ENCODE measurements around the gene PYDC1. TPM values are rescaled to one million over a fixed set of nuclear protein-coding genes. Genes with fewer than 3 reads are reported as not detected.

PYDC1 gene
- total and polyA plus RNA-seq, 2 of the 8 experiments (the other 6 are each of a cell fraction or from before 2014, with no cell fraction given) = 3.5 to 11.1 TPM

DNA sequence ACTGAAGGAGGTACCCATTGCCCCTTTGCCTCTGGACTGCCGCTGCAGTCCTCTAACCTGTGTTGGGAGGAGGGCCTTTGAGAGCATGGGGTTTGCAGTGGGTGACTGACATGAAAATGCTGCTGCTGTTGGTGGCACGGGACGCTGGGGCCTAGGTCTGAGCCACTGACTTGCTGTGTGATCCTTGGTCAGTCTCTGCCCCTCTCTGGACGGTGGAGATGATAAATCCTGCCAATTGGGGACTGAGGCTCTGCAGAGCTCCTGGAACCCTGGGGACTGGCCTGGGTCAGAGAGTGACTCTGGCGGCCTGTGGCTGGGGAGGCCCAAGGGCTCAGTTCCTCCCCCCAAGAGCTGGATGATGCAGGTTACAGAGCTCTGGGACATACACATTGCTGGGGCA lies 6.1 kb upstream of the PYDC1 start:
- Histone ChIP-seq H3K18ac (ENCODE audit: extremely low read depth, low read length) (no peak overlapping the region), H2AK5ac (ENCODE audit: low read depth, low read length) (no peak overlapping the region), H3K23ac (ENCODE audit: insufficient read length) (no peak overlapping the region), H4K20me1 (replicated peaks in 1 of 2; ENCODE audit: control insufficient read depth in 1 of 2, insufficient read depth in 2 of 2, low read length in 2 of 2) (no peaks in the 10 kb centered on the region), H3K56ac (replicated peaks; ENCODE audit: insufficient read length, low read depth, low read length) (no peak overlapping the region), H3K4me1 (replicated peaks in 1 of 4; ENCODE audit: control insufficient read depth in 3 of 4, insufficient read depth in 4 of 4, low read length in 3 of 4) (no peaks in the 10 kb centered on the region), H2BK5ac (ENCODE audit: low read depth, low read length) (no peak overlapping the region), H3K79me2 (ENCODE audit: control insufficient read depth in 1 of 2, insufficient read depth in 2 of 2, low read length in 2 of 2) (no peaks in the 10 kb centered on the region), H3K27ac (ENCODE audit: low read depth, low read length) (no peak overlapping the region), H3K4ac (replicated peaks; ENCODE audit: insufficient read length, low read depth, low read length) (no peak overlapping the region), H4K91ac (replicated peaks; ENCODE audit: insufficient read length, low read length) (no peak overlapping the region), H4K5ac (ENCODE audit: insufficient read length, low read depth, low read length) (no peak overlapping the region), H2AFZ (ENCODE audit: low read length) (no peak overlapping the region), H3K9me3 (ENCODE audit: insufficient read depth in 2 of 2, low read depth in 1 of 2, low read length in 1 of 2) (no peaks in the 10 kb centered on the region), H3K9ac (replicated peaks in 1 of 4; ENCODE audit: extremely low read depth in 1 of 4, low read depth in 3 of 4, low read length in 3 of 4) (no peak overlapping the region), H2BK15ac (ENCODE audit: low read length) (no peak overlapping the region), H3K4me3 (ENCODE audit: extremely low read depth in 1 of 4, insufficient read depth in 2 of 4, low read depth in 3 of 4, low read length in 4 of 4) (no peak overlapping the region), H3K14ac (ENCODE audit: insufficient read length) (no peak overlapping the region), H3K79me1 (ENCODE audit: low read depth, low read length) (no peaks in the 10 kb centered on the region), H2BK120ac (replicated peaks; ENCODE audit: low read depth, low read length) (no peak overlapping the region), H3K36me3 (ENCODE audit: control insufficient read depth in 2 of 4, insufficient read depth in 4 of 4, low read length in 3 of 4) (no peaks in the 10 kb centered on the region), H3K23me2 (ENCODE audit: low read depth, low read length) (no peaks in the 10 kb centered on the region), H2BK12ac (ENCODE audit: low read depth, low read length) (no peak overlapping the region), H2BK20ac (ENCODE audit: low read length) (no peak overlapping the region), H3K27me3 (replicated peaks in 1 of 4; ENCODE audit: control insufficient read depth in 3 of 4, extremely low read depth in 1 of 4, insufficient read depth in 3 of 4, low read length in 3 of 4) (no peaks in the 10 kb centered on the region), H4K8ac (ENCODE audit: extremely low read depth, insufficient read depth, low read length) (no peak overlapping the region), H3K4me2 (ENCODE audit: insufficient read depth in 1 of 2, low read depth in 2 of 2, low read length in 2 of 2) (no peak overlapping the region)
- FAIRE-seq = no peak
- ChIA-PET POLR2A (ENCODE audit: partially characterized antibody) (no interaction called here), CTCF (ENCODE audit: partially characterized antibody) (interaction anchor here (1.1 kb wide), 1 partner anchor 14 kb away, joined by 3 read pairs; no protein-coding TSS in a partner anchor)
- 93% methylated on average over 5 of the region's 5 CpGs; no CpG with 5 or more reads in 1 of the 2 experiments for WGBS, 2 experiments (ENCODE audit: extremely low coverage in 1 of 2, insufficient coverage in 1 of 2, insufficient read length in 1 of 2, insufficient replicate concordance in 2 of 2, low coverage in 1 of 2, low lambda C conversion rate in 2 of 2, missing lambda C conversion rate in 1 of 2)
- DNase-seq (ENCODE audit: low read depth in 1 of 2, low spot score in 2 of 2) = no peak
- TF ChIP-seq PHF8 (conservative IDR thresholded peaks at IDR 0.05; ENCODE audit: low read depth, low read length) = no peak
- TF ChIP-seq, protein P1, sequence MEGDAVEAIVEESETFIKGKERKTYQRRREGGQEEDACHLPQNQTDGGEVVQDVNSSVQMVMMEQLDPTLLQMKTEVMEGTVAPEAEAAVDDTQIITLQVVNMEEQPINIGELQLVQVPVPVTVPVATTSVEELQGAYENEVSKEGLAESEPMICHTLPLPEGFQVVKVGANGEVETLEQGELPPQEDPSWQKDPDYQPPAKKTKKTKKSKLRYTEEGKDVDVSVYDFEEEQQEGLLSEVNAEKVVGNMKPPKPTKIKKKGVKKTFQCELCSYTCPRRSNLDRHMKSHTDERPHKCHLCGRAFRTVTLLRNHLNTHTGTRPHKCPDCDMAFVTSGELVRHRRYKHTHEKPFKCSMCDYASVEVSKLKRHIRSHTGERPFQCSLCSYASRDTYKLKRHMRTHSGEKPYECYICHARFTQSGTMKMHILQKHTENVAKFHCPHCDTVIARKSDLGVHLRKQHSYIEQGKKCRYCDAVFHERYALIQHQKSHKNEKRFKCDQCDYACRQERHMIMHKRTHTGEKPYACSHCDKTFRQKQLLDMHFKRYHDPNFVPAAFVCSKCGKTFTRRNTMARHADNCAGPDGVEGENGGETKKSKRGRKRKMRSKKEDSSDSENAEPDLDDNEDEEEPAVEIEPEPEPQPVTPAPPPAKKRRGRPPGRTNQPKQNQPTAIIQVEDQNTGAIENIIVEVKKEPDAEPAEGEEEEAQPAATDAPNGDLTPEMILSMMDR (IDR thresholded peaks at IDR 0.05; ENCODE audit: control extremely low read depth in 1 of 3, insufficient read depth in 1 of 3, low read depth in 1 of 3, low read length in 3 of 3) = no peak
- TF ChIP-seq TCF12 (IDR thresholded peaks at IDR 0.05; ENCODE audit: low read depth, low read length) = no peak
- TF ChIP-seq JUN (IDR thresholded peaks at IDR 0.05; ENCODE audit: low read depth, low read length) = no peak
- TF ChIP-seq KDM4A (IDR thresholded peaks at IDR 0.05; ENCODE audit: low read depth, low read length, severe bottlenecking) = no peak
- TF ChIP-seq KDM5A (IDR thresholded peaks at IDR 0.05; ENCODE audit: low read length) = no peak
- TF ChIP-seq SAP30 (IDR thresholded peaks at IDR 0.05; ENCODE audit: insufficient read depth, insufficient replicate concordance, low read length) = no peak
- no peak for TF ChIP-seq RBBP5 (IDR thresholded peaks at IDR 0.05; ENCODE audit: borderline replicate concordance, low read depth, low read length)

Data from H1 (cell line).